ENCODE data around the gene GNG10.

- TF ChIP-seq CTCF (conservative IDR thresholded peaks at IDR 0.05; ENCODE audit: low read depth, low read length): no peak
- TF ChIP-seq EZH2 (IDR thresholded peaks at IDR 0.05; ENCODE audit: borderline replicate concordance, low read depth, low read length, poor library complexity, severe bottlenecking): no peak
These were observed 2.0 kb downstream of the GNG10 start for GRCh38 chr9:111663301-111663823.
